Ascending aorta (tissue), 2 donors: ENCODE data around the gene POU3F1. TPM values are rescaled to one million over a fixed set of nuclear protein-coding genes. Genes with fewer than 3 reads are reported as not detected.

Source experiments
- DNase-seq, 2 donors: peaks; one replicate each; pipeline ENCODE4 v3.0.0-alpha.2; 2019; ENCODE audit warnings: low spot score in 2 of 2
- H3K27ac ChIP-seq, 2 donors: fragments of 200-600 bp; sonication (generic); one replicate each; pipeline ENCODE4 v1.5.1; 2016 to 2017; ENCODE audit warnings: mild to moderate bottlenecking in 1 of 2
- H3K27me3 ChIP-seq: fragments of 200-600 bp; sonication (generic); one replicate; pipeline ENCODE4 v1.5.1; 2017
- H3K36me3 ChIP-seq, 2 donors: fragments of 200-600 bp; sonication (generic); one replicate each; pipeline ENCODE4 v1.5.1; 2016
- H3K4me1 ChIP-seq, 2 donors: fragments of 200-600 bp; sonication (generic); one replicate each; pipeline ENCODE4 v1.5.1; 2016 to 2017; ENCODE audit warnings: mild to moderate bottlenecking in 1 of 2
- H3K4me3 ChIP-seq, 2 donors: fragments of 200-600 bp; sonication (generic); one replicate each; pipeline ENCODE4 v1.5.1; 2016 to 2017; ENCODE audit warnings: mild to moderate bottlenecking in 1 of 2
- H3K9me3 ChIP-seq, 2 donors: fragments of 200-600 bp; sonication (generic); one replicate each; pipeline ENCODE4 v1.5.1; 2016
- CTCF ChIP-seq, 3 experiments: fragments of 200-600 bp in 2 of 3; fragments of 450-650 bp in 1 of 3; sonication (generic) in 2 of 3; IDR thresholded peaks; one replicate each; pipeline ENCODE4 v1.5.1; 2016 to 2019; ENCODE audit warnings: antibody characterized with exemption in 3 of 3, mild to moderate bottlenecking in 1 of 3, moderate library complexity in 1 of 3
- intact Hi-C: fragments of 100-400 bp; cut with DNase I; formaldehyde crosslinking; loops from one replicate; pipeline ENCODE4 v1.15.1; 2023
- total RNA-seq: library from RNA; depleted of rRNA; stranded (reverse); fragments of >200 nt; gene quantifications from one replicate; pipeline ENCODE4 v1.1.0, GENCODE V29; 2016

POU3F1 gene
- total RNA-seq, 1 donor from 2014 or later = not detected

GRCh38 chr1:38009088-38009840, 37.3 kb downstream of the POU3F1 start:
- intact Hi-C loops = loop anchor here (5.0 kb wide), 1 partner anchor 317 kb away; the partner anchor contains the start of gene CDCA8
- no peak for DNase-seq
- H3K27ac ChIP-seq = peak overlapping the region; percentile 56 to 73

DNA sequence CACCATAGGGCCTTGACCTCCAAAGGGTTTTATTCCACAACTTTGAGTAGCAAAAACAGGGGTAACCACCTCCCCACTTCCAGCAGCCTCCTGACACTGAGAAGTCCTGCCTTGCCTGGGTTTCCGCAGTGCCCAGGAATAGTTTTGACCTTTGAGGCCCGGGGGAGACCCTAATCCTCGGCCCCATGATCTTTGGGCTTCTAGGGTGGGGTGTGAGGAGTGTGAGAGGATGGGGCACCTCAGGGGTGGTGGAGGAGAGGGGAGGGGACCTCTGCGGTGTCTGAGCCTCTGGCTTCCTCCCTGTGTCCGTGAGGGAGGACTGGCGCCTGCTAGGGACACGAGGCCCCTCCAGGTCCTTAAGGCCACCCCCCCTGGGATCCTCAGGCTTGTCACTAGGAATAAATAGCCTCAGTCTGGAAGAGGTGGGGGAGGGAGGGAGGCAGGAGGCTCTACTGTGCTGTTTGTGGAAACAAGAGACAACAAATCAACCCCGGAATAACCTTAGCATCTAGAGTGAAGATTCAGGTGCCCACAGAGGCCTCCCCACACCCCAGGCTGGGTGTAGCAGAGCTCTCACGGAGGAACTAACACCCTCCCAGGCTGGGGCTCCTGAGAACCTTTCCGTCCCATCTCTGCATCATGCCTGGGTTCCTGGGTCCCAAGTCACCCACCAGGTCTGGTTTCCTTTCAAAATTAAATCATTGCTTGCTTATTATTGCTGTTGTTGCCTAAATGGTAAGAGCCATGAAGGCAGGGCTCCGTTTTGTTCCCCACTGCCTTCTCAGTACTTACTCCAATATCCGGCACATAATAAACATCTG, 40.4 kb downstream of the POU3F1 start:
- DNase-seq = no peak

More at GRCh38 chr1:38009088-38009840, 37.3 kb downstream of the POU3F1 start:
- Histone ChIP-seq H3K27me3 (no peaks in the 10 kb centered on the region), H3K4me1 (peaks cover 11 to 13% of the 10 kb centered on the region in 2 donors), H3K36me3 (no peaks in the 10 kb centered on the region), H3K9me3 (no peaks in the 10 kb centered on the region), H3K4me3 (no peak overlapping the region)
- TF ChIP-seq CTCF (IDR thresholded peaks at IDR 0.05) = no peak

DNA sequence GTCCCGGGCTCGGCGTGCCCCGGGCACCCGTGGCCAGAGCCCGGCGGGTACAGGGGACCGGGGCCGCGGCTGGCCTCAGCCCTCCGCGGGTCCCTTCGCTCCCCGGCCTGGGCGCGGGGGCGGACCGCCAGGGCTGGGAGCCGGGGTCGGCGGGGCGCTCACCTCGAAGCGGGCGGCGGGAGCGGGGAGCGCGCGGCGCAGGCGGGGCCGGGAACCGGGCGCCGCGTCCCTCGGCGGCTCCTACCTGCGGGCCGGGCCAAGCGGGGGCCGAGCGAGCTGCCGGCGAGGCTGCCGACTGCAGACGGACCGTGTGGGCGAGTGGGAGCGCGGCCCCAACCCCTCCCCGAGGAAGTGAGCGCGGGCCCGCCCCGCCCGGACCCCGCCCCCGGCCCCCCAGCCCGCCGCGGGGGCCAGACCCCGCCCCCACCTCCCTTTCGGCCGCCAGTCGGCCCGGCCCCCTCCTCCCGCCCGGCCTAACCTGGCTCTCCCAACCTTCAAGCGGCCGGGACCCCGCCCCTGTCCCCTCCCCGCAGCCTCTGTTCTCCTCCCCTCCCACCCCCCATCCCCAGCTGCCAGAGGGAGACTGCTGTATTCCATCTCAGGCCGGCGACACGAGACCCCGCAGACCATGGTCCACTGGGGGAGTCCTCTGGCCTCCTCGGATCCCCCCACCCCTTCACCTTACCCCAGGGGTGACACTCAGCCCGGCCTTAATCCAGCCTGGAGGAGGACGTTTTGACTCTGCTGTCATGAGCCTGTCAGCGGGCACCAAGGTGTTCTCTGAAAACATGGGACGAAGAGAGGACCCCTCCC, 41.2 kb downstream of the POU3F1 start, which contains the start of gene FHL3:
TSS of gene FHL3 (minus strand) at position 320 of the 813 bp plus-strand sequence. CDS start 6,102 bp downstream, outside the sequence.
- Histone ChIP-seq H3K27ac (peak within 1 kb of the TSS; percentile 93 to 96), H3K4me1 (peaks cover 14 to 34% of the 10 kb centered on the region in 2 donors), H3K4me3 (peak within 1 kb of the TSS; percentile 80 to 89), H3K27me3 (no peaks in the 10 kb centered on the region), H3K9me3 (no peaks in the 10 kb centered on the region), H3K36me3 (no peaks in the 10 kb centered on the region)
- TF ChIP-seq CTCF (IDR thresholded peaks at IDR 0.05) = no peak
- intact Hi-C loops = loop anchor here (5.0 kb wide), 1 partner anchor 313 kb away; the partner anchor contains the start of gene CDCA8
- DNase-seq = no peak

More for the DNA sequence above, 40.4 kb downstream of the POU3F1 start:
- H3K4me1 ChIP-seq = peaks cover 6 to 26% of the 10 kb centered on the region in 2 donors
- no peaks in the 10 kb centered on the region for H3K9me3 ChIP-seq
- peak overlapping the region; percentile 80 to 96 for H3K27ac ChIP-seq
- H3K36me3 ChIP-seq = no peaks in the 10 kb centered on the region
- H3K4me3 ChIP-seq = peak overlapping the region; percentile 80 to 89
- no peak for TF ChIP-seq CTCF (IDR thresholded peaks at IDR 0.05)
- H3K27me3 ChIP-seq = no peaks in the 10 kb centered on the region
- intact Hi-C loops = loop anchor here (5.0 kb wide), 1 partner anchor 314 kb away; the partner anchor contains the start of gene CDCA8

GRCh38 chr1:38004284-38005108, 42.1 kb downstream of the POU3F1 start:
- Histone ChIP-seq H3K4me1 (peaks cover 22 to 43% of the 10 kb centered on the region in 2 donors), H3K9me3 (no peaks in the 10 kb centered on the region), H3K27ac (peak overlapping the region; percentile 93 to 96), H3K4me3 (peak overlapping the region; percentile 80 to 89), H3K27me3 (no peaks in the 10 kb centered on the region), H3K36me3 (no peaks in the 10 kb centered on the region)
- no peak for DNase-seq
- intact Hi-C loops = loop anchor here (5.0 kb wide), 1 partner anchor 312 kb away; the partner anchor contains the start of gene CDCA8
- no peak for TF ChIP-seq CTCF (IDR thresholded peaks at IDR 0.05)
